GM18873 (cell line): ENCODE results near the gene AK9.
"Not testable (repeated sequence)": the region's sequence is repeated elsewhere in the genome, so short reads cannot be mapped to it uniquely, and the experiment has no call there.

Source experiments
- ATAC-seq: cut with Tn5 transposase; IDR thresholded peaks from one replicate; pipeline ENCODE4 v1.9.1; 2021; ENCODE audit warnings: mild to moderate bottlenecking, moderate library complexity, moderate number of reproducible peaks; ENCODE audit not compliant: unreplicated experiment, low FRiP score

The AK9 gene

GRCh38 chr6:109690737-109691621 is at the start of gene AK9, which contains the start of gene FIG4:
Gene AK9 (minus strand): TSS chr6:109691202. CDS start chr6:109675745, 15,457 bp downstream.
Gene FIG4 (plus strand): TSS chr6:109691296. CDS start chr6:109691436, 140 bp downstream.
- ATAC-seq: peak; percentile 90

- ATAC-seq: no peak
These were observed 49.8 kb upstream of the AK9 start for GRCh38 chr6:109740787-109741186.

- no peak for ATAC-seq
These were observed 48.7 kb upstream of the AK9 start for GRCh38 chr6:109739686-109740085.

GRCh38 chr6:109738667-109739066 is 47.7 kb upstream of the AK9 start:
- ATAC-seq: no peak

GRCh38 chr6:109738255-109738654 is 47.3 kb upstream of the AK9 start:
- ATAC-seq: no peak

- no peak for ATAC-seq
These were observed 45.4 kb upstream of the AK9 start for GRCh38 chr6:109736273-109737025.

- not testable (repeated sequence) for ATAC-seq
These were observed 34.2 kb upstream of the AK9 start for GRCh38 chr6:109725250-109725649.

- no peak for ATAC-seq
These were observed 31.7 kb upstream of the AK9 start for GRCh38 chr6:109722564-109723254.

- no peak for ATAC-seq
These were observed 31.0 kb upstream of the AK9 start for GRCh38 chr6:109722011-109722410.

- ATAC-seq: no peak
These were observed 29.3 kb upstream of the AK9 start for GRCh38 chr6:109720311-109720710.

GRCh38 chr6:109718991-109719390 is 28.0 kb upstream of the AK9 start:
- no peak for ATAC-seq

- ATAC-seq: no peak
These were observed 27.0 kb upstream of the AK9 start for GRCh38 chr6:109717971-109718370.

- no peak for ATAC-seq
These were observed 24.6 kb upstream of the AK9 start for GRCh38 chr6:109715616-109716015.

- no peak for ATAC-seq
These were observed 23.6 kb upstream of the AK9 start for GRCh38 chr6:109714611-109715010.

- no peak for ATAC-seq
These were observed 23.2 kb upstream of the AK9 start for GRCh38 chr6:109714166-109714565.

GRCh38 chr6:109713097-109713496 is 22.1 kb upstream of the AK9 start:
- ATAC-seq: no peak

GRCh38 chr6:109708099-109708498 is 17.1 kb upstream of the AK9 start:
- ATAC-seq: not testable (repeated sequence)

GRCh38 chr6:109706513-109706912 is 15.5 kb upstream of the AK9 start:
- ATAC-seq: no peak

- ATAC-seq: peak; percentile 93
These were observed 14.3 kb upstream of the AK9 start for GRCh38 chr6:109705258-109705657.

GRCh38 chr6:109702791-109703190 is 11.8 kb upstream of the AK9 start:
- no peak for ATAC-seq

- no peak for ATAC-seq
These were observed 10.8 kb upstream of the AK9 start for GRCh38 chr6:109701774-109702173.
